Endometrium (tissue), 2 donors: ENCODE measurements around the gene EHD1.
A peak's percentile ranks its signal among the peaks of the same experiment; 100 is the strongest.

Experiments used
- FAIRE-seq: peaks from 2 replicates; lab custom pipeline; 2012; peaks lifted over from hg19 to GRCh38; lab: Jason Lieb, UNC
- donor health status: control.
- donor health status: control.

EHD1 gene

DNA sequence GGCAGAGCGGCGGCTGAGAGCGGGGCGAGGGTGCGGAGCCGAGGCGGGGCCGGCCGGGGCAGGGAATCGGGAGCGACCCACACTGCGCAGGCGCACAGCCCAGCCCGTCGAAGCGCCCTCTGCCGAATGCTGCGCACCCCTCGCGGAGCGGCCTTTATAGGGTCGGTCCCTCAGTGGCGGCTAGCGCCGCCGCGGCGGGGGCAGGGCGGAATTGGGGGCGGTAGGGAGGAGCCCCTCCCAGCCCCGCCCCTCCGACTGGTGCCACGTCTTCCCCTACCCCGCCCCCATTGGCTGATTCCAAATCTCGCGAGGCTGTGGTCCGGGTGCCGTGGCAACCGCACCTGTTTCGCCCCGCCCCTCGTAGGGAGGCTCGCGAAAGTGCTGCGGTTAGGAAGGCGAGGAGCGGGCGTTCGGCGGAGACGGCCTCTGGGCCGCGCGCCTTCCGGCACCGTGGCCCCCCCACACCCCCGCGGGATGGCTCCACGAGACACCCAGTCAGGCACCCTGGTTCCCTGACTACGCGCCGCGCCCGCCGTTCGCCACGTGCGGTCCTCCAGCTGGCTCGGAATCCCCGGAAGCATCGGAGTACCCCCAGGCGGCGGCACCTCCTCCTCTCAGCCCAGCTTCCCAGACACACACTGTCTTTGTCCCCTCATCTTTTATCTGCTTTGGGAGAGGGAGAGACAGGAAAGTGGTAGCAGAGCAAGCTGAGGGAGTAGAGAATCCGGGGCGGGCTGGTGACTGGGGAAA, at the start of gene EHD1:
EHD1 (minus strand) TSS at position 128 of the 750 bp plus-strand sequence. CDS start 157 bp downstream, outside the sequence.
- FAIRE-seq: no peak

DNA sequence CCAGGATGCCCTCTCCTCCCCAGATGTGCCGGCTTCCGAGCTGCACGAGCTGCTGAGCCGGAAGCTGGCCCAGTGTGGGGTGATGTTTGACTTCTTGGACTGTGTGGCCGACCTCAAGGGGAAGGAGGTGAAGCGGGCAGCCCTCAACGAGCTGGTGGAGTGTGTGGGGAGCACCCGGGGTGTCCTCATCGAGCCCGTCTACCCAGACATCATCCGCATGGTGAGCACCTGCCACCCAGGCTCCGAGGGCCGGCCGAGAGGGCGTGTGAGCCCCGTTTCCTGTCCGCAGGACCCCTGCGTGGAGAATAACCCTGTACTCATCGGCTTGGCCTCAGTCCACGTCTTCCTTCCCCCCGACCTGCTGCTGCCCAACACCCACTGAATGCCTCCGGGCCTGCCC, 48.3 kb upstream of the EHD1 start:
- no peak for FAIRE-seq

- FAIRE-seq: no peak
Observed at GRCh38 chr11:64925536-64926436, 47.4 kb upstream of the EHD1 start.

DNA sequence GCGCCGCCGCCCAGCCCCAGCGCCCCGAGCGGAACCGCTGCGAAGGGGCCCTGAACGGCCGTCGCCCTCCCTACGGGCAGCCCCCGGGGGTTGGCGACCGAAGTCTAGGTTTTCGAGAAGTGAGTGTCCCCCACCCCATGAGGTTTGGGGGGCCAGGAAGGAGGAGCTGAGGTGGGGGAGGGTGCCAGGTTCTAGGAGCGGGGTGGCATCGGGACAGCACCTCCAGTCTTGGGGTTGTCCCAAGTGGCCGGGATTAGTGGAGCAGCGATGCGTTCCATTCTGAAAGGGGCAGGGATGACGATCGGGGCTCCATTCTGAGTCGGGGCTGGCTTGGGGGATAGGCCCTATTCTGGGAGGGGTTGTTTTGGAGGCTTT, 46.5 kb upstream of the EHD1 start:
- FAIRE-seq: no peak

GRCh38 chr11:64923944-64924909, 45.8 kb upstream of the EHD1 start, which contains the start of gene PPP2R5B:
TSS of gene PPP2R5B (plus strand) at chr11:64924689. CDS start at chr11:64925735, 1,046 bp downstream.
- peak; percentile 66 for FAIRE-seq

DNA sequence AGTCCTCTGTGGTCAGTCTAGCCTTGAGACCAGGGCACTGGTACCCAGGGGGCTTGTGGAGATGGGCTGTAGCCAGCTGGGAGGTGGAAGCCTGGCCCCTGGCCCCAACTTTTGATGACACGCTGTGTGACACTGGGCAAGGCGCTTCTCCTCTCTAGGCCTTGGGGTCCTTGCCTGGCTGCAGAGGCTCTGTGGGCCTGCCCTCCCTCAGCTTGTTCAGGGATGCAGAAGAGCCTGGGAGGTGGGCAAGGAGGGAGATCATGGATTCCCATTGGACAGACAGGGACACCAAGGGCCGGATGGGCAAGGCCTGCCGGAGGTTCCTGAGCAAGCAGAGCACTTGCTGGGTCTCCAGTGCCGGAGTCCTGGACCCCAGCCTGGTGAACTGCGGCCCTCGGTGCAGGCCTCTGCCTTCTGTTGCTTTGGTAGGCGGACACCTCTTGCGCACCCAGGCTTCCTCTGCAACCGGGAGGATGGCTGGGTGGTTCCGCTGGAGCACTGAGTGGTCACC, 44.8 kb upstream of the EHD1 start:
- FAIRE-seq: no peak

DNA sequence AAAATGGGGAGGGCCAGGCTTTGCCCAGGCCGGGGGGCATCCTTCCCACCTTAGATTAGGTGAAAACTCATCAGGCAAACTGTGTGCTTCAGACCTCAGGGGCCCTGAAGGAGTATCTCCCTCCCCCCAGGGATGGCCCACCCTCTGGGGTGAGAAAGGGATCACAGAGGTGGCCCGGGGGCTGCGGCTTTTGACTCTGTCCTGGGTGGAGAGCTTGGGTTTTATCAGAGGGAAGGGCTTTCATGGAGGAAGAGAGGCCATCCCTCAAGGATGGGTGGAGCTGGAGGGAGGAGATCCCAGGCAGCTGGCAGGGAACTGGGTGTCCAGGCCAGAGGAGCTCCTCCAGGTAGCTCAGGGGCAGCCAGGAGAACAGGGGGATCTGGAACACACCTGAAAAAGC, 43.0 kb upstream of the EHD1 start:
- FAIRE-seq: no peak

DNA sequence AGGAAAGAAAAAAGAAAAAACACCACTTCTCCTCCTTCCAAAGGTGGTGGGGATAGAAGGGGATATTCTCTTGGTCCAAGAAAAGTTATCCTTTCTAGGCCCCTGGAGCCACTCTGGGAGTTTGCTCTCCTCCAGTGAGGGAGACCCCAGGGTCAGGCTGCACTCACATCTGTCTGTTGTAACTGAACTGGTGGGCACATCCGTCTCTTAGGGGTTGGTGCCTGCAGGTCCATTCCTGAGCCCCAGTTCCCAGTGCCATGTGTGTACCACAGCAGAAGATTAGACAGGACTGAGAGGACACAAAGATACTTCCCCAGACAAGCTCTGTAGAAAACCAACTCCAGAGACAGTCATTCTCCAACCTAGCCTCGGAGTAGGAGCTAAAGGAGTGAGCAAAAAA, 41.7 kb upstream of the EHD1 start:
- FAIRE-seq: no peak

DNA sequence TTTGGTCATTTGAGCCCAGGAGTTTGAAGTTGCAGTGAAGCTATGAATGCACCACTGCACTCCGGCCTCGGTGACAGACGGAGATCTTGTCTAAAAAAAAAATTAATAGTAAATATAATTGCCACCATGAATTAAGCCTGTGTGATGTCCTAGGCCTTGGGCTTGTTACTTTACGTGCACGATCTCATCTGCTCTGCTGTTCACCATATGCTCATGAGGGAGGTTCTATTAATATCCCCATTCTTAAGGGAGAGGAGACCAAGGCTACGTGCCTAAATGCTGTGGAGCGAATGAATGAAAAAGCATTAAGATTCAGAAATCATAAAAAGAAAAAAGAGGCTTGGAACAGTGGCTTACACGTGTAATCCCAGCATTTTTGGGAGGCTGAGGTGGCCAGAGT, 41.2 kb upstream of the EHD1 start:
- no peak for FAIRE-seq

DNA sequence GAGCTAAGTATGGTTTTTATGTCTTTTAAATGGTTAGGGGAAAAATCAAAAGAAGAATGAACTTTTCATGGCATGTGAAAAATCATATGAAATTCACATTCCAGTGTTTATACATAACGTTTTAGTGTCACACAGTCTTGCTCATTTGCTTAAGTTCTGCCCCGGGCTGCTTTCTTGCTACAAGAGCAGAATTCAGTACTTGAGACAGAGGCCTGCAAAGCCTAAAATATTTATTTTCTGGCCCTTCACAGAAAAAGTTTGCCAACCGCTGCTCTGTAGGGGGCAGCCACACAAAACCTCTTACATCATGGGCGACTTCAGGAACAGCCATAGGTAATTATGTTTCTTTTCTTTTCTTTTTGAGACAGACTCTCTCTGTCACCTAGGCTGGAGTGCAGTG, 39.6 kb upstream of the EHD1 start:
- no peak for FAIRE-seq

DNA sequence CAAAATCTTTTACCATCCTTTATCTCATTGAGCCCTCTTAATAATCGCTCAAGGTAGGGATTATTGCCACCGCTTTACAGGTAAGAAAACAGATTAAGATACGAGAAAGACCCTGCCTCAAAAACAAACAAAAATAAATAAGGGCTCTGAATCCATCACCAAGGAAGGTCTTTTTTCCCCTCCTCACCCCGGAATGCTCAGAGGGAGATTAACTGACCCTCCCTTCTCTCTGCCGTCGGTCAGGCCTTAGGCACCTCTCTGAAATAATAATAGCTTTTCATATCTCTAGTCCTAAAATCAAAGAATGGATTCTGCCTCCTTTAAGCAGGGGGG, 39.2 kb upstream of the EHD1 start:
- FAIRE-seq: no peak

DNA sequence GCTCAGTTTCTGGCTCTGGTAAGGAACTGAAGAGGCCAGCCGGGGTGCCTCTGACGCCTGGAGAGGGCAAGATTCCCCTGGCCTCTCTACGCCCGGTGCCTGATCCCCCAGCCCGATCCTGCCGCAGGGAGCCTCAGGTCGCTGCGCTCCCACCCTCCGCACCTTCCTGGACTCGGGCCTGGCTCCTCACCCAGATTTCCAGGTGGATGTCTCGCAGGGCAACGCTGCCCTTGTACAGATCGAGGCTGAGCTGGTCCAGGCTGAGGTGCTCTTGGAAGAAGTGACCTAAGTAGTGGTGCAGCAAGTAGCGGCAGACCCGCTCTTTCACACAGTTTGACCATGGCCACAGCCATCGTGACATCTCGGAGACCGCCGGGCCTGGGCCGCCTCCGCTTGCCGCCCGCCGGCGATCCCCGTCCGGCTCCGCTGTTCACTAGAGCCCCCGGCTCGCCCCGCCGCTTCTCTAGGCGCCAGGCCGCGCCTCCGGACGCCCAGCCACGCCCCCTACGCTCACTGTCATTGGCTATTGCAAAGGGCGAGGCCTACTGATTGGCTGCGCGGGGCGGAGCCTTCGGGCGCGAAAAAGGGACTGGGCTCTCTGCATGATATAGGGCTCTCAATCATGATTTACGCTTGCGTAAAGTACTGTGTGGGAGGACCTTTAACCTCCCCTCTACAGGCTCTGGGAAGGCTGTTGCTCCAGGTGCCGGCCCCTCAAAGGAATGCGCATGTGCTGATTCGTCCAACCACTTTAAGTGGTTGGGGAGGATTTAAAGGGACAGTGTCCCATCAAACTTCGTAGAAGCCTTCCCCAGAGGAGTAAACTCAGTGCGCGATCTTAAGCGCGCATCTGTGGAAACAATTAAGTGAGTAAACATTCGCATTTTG, 38.6 kb upstream of the EHD1 start, which contains the start of gene ATG2A:
ATG2A (minus strand) TSS at position 435 of the 888 bp plus-strand sequence; CDS start at position 361, 74 bp downstream.
- peak; percentile 97 for FAIRE-seq

- no peak for FAIRE-seq
Observed at GRCh38 chr11:64916040-64916774, 37.8 kb upstream of the EHD1 start.

- FAIRE-seq: no peak
Observed at GRCh38 chr11:64915376-64915887, 37.0 kb upstream of the EHD1 start.

GRCh38 chr11:64914123-64914522, 35.7 kb upstream of the EHD1 start:
- FAIRE-seq: no peak

DNA sequence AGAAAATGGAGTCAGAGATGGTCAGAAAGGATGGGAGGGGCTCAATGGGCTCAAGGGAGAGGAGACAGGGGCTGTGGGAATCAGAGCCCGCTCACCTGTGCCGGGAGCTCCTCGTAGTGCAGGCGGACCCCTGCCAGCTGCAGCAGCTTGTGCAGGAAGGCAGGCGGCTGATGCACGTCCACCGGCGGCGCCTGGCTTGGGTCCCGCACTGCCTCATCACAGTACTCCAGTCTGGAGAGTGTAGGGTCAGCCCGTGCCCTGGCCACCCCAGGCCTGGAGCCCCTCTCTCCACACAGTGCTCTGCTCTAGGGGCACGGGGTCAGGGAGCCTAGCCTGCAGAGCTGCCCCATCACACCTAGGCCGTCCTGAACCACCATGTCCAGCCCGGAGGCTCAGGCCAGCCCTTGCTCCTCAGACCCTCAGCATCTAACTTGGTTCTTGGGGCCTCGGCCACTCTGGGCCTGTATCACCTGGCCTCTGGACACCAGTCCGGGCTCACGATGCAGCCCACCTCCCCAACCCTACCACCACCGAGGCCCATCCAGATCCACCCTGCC, 34.8 kb upstream of the EHD1 start:
- FAIRE-seq: no peak

- no peak for FAIRE-seq
Observed at GRCh38 chr11:64911689-64912088, 33.3 kb upstream of the EHD1 start.

DNA sequence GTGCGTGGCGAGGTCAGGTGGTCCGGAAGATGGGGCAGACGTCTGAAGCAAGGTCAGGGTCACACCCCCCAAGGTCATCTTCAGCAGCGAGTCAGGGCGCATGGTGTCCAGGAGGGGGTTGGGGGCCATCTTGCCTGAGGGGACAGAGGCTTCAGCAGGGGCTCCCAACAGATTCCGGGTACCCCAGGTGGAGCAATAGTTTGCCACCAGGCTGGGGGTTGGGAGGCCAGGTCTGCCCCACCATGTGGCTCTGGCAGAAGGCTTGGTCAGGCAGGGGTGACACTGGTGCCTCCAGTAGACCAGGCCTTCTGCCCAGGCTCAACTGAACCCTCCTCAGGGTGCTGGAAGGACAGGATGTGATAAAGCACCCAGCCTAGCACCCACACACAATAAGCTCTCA, 32.7 kb upstream of the EHD1 start:
- no peak for FAIRE-seq

DNA sequence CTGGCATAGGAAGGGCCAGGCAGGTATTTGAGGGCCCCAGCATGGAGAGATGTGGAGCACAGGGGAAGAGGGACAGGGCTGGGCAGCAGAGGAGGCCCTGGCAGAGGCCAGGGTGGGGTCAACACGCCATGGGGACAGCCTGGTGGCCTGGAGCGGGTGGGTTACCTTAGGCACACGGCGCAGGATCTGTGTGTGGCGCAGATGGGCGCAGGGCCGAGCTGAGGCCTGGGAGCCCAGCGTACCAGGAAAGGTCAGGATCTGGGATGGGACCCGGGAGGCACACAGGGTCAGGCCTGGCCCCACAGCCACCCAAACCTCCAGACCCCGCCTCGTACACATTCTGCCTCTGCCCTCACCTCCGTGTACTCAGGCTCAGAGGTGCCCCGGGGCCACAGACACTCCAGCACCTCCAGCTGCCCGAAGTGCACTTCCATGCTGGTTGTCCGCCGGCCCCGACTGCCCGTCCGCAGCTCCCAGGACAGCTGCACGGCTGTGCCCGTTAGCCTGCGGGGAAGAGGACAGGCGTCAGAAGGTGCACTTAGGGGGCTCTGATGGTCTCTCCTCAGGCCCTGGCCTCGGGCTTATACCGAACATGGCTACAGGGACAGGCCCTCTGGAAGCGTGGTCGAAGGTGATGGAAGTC, 32.2 kb upstream of the EHD1 start:
- FAIRE-seq: no peak
